MM.1S (cell line): ENCODE measurements around the gene OR2A2.

Source experiments
- CTCF ChIP-seq: fragments of 300-600 bp; sonication (generic); IDR thresholded peaks from 2 replicates; pipeline ENCODE4 v1.5.1; 2016; ENCODE audit warnings: antibody characterized with exemption, low read length, mixed read lengths
- EZH2 ChIP-seq: fragments of 300-600 bp; sonication (generic); optimal IDR thresholded peaks from 2 replicates; pipeline ENCODE3; 2017; ENCODE audit warnings: low read depth, mild to moderate bottlenecking, antibody characterized with exemption, low read length, mixed read lengths
- EZH2phosphoT487 ChIP-seq: fragments of 300-600 bp; sonication (generic); IDR thresholded peaks from 2 replicates; pipeline ENCODE4 v1.6.1; 2018; ENCODE audit warnings: antibody characterized with exemption, low read length

GRCh38 chr7:144132262-144132661 is 22.9 kb downstream of the OR2A2 start:
- no peak for TF ChIP-seq CTCF
- no peak for TF ChIP-seq EZH2phosphoT487
- no peak for TF ChIP-seq EZH2
